ENCODE measurements around the gene GJA3. TPM values are rescaled to one million over a fixed set of nuclear protein-coding genes. Genes with fewer than 3 reads are reported as not detected.

Gene GJA3
- polyA plus RNA-seq, 1 experiment: 0.13 TPM

DNA sequence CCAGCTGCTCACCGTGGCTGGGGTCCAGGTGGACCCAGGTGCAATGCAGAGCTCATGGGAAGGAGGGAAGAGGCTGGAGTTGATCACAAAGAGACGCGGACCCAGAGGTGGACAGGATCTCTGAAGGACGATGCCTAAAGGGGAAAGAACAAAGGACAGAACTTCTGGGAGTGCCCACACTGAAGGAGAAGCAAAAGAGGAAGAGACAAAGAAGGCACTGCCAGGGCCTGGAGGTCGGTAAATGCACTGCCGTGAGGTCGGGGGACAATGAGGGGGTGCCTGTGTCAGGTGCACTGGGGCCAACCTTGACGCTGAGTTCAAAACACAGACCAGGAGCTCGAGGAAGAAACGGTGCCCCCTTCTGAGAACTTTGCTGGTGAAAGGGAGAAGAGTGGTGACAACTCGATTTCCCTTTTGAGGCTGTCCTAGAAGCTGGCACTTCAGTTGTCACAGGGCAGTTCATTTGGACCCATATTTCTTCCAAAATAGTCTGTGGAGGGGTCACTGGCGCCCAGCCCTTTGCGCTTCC is 55.6 kb downstream of the GJA3 start:
- DNase-seq (ENCODE audit: low read depth): no peak
- POLR2A ChIA-PET: no interaction called here

DNA sequence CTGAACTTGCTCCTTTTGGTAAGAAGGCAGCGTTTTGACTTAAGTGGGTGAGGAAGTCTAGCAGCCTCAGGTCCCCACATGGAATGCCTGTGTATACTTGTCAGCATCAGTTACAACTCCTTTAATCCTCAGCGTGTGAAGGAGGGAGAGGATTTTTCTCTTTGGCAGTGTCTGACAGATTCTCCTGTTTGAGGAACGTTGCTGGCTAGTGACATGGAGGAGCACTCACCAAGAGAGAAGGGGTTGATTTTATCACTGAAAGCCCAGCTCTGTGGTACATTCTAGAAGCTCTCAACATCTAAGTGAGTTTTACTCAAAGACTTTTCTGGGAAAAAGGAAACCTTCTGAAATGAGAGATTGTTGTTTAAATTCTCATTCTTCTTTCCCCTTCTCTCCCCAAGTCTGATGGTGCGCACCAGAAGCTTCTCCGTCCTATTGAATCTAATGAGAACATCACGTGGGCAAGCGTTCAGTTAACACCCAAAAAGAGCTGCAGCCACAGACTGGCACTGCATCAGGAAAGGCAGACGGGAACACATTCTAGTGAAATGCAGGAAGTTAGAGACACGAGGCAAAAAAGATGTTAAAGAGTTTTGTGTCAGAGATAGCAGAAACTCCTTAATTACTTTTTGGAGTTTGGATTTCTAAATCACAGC is 58.2 kb downstream of the GJA3 start:
- Histone ChIP-seq H3K4me3 (ENCODE audit: low read depth, low read length) (no peak overlapping the region), H3K36me3 (ENCODE audit: control insufficient read depth, insufficient read depth, low read length) (no peaks in the 10 kb centered on the region), H3K27me3 (ENCODE audit: control insufficient read depth, insufficient read depth, low read length) (peaks cover 24% of the 10 kb centered on the region)
- TF ChIP-seq, protein P1, sequence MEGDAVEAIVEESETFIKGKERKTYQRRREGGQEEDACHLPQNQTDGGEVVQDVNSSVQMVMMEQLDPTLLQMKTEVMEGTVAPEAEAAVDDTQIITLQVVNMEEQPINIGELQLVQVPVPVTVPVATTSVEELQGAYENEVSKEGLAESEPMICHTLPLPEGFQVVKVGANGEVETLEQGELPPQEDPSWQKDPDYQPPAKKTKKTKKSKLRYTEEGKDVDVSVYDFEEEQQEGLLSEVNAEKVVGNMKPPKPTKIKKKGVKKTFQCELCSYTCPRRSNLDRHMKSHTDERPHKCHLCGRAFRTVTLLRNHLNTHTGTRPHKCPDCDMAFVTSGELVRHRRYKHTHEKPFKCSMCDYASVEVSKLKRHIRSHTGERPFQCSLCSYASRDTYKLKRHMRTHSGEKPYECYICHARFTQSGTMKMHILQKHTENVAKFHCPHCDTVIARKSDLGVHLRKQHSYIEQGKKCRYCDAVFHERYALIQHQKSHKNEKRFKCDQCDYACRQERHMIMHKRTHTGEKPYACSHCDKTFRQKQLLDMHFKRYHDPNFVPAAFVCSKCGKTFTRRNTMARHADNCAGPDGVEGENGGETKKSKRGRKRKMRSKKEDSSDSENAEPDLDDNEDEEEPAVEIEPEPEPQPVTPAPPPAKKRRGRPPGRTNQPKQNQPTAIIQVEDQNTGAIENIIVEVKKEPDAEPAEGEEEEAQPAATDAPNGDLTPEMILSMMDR (IDR thresholded peaks at IDR 0.05; ENCODE audit: insufficient read depth, low read depth, low read length): no peak
- ChIA-PET POLR2A (no interaction called here), CTCF (interaction anchor here (1.1 kb wide), 1 partner anchor 7 kb away, joined by 3 read pairs; no protein-coding TSS in a partner anchor)
- DNase-seq (ENCODE audit: low read depth): no peak

More for the DNA sequence above, 55.6 kb downstream of the GJA3 start:
- CTCF ChIA-PET: no interaction called here
- Histone ChIP-seq H3K27me3 (ENCODE audit: control insufficient read depth, insufficient read depth, low read length) (peaks cover 18% of the 10 kb centered on the region), H3K4me3 (ENCODE audit: low read depth, low read length) (no peak overlapping the region), H3K36me3 (ENCODE audit: control insufficient read depth, insufficient read depth, low read length) (no peaks in the 10 kb centered on the region)
- TF ChIP-seq, protein P1 (IDR thresholded peaks at IDR 0.05; ENCODE audit: insufficient read depth, low read depth, low read length): no peak

DNA sequence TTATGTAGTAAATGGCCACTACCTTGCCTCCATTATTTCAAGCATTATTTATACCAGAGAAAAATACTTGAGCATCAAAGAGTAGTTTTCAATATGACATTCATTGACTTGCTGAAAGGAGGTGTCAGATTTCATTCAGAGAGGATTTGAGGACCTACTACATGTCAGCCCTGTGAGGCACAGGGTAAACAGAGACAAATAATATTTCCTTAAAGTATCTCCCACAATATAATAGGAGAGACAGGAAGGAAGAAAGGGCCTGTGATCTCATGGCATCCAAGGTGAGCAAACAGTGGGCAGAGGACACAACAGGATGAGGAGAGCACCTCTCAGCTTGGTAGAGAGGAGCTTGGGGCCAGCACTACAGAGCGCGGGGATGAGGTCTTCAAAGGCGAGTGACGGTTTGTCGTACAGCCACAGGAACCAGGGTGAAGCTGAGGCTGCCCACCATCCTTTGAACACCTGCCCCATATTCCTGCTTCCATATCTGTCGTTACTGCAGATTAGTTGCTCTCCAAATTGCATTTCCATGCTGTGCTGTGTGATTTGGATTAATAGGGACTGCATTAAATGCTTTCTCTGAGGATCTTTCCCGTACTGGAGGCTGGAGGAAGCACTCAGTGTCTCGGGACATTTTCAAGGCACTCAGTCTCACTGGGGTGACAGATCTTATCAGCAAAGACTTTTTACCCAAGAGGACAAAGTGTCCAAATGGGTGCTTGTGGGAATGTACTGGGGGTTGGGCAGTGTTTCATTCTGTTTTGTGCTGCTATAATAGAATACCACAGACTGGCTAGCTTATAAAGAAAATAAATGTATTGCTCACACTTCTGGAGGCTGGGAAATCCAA is 59.2 kb downstream of the GJA3 start:
- ChIA-PET CTCF (interaction anchor here (1.1 kb wide), 1 partner anchor 8 kb away, joined by 3 read pairs; no protein-coding TSS in a partner anchor), POLR2A (no interaction called here)
- TF ChIP-seq, protein P1 (IDR thresholded peaks at IDR 0.05; ENCODE audit: insufficient read depth, low read depth, low read length): no peak
- DNase-seq (ENCODE audit: low read depth): no peak
- Histone ChIP-seq H3K27me3 (ENCODE audit: control insufficient read depth, insufficient read depth, low read length) (peaks cover 24% of the 10 kb centered on the region), H3K4me3 (ENCODE audit: low read depth, low read length) (no peak overlapping the region), H3K36me3 (ENCODE audit: control insufficient read depth, insufficient read depth, low read length) (no peaks in the 10 kb centered on the region)

DNA sequence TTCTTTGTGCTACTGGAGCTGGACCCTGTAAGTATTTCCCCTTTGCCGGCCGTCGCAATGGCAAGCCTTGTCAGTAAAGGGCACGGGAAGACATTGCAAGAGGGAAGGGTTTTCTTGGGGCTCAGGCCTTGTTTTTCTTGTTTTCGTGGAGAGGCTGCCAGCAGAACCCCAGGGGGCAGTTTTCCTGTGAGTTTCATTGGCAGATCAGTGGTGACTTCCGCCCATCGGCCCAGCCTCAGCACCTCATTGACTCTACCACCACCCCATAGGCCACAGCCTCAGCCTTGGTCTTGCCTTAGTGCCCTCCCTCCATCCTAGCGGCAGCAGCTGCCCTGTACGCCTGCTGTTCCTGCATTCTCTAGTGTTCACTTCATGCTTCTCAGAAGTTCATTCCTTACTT is 61.5 kb downstream of the GJA3 start:
- TF ChIP-seq, protein P1 (IDR thresholded peaks at IDR 0.05; ENCODE audit: insufficient read depth, low read depth, low read length): no peak
- ChIA-PET CTCF (interaction anchor here (1.7 kb wide), 1 partner anchor 63 kb away, joined by 3 read pairs; no protein-coding TSS in a partner anchor), POLR2A (no interaction called here)

DNA sequence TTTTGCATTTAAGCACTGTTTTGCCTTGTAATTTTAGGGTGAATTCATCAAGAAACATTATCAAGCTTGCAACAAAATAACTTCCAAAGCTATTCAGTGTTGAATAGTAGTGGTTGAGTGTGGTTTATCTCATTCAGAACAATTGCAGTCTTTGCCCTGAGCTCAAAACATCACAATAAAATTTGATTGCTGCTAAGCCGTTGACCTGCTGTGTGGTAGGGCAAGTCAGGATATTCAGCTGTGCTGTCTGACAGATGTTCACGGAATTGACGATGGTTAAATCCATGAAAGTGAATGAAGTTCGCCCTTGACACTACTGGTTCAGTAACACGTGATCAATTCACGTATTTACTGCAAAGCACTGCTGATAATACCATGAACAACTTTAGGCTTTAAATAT is 66.9 kb downstream of the GJA3 start:
- Histone ChIP-seq H3K27me3 (ENCODE audit: control insufficient read depth, insufficient read depth, low read length) (peaks cover 3% of the 10 kb centered on the region; the same call in 1 of the 2 replicates), H3K4me3 (ENCODE audit: low read depth, low read length) (no peak overlapping the region), H3K36me3 (ENCODE audit: control insufficient read depth, insufficient read depth, low read length) (no peaks in the 10 kb centered on the region; the same call in 1 of the 2 replicates)
- POLR2A ChIA-PET: no interaction called here
- no peak for DNase-seq (ENCODE audit: low read depth)
- TF ChIP-seq, protein P1 (IDR thresholded peaks at IDR 0.05; ENCODE audit: insufficient read depth, low read depth, low read length): no peak
- CTCF ChIA-PET: no interaction called here

More for the DNA sequence above, 61.5 kb downstream of the GJA3 start:
- H3K27me3 ChIP-seq (ENCODE audit: control insufficient read depth, insufficient read depth, low read length): peaks cover 16% of the 10 kb centered on the region
- H3K36me3 ChIP-seq (ENCODE audit: control insufficient read depth, insufficient read depth, low read length): no peaks in the 10 kb centered on the region
- no peak for DNase-seq (ENCODE audit: low read depth)
- H3K4me3 ChIP-seq (ENCODE audit: low read depth, low read length): no peak overlapping the region

Measured in BJ (cell line).